HepG2 (cell line): Measurements from ENCODE around the gene SELL. TPM values are rescaled to one million over a fixed set of nuclear protein-coding genes. Genes with fewer than 3 reads are reported as not detected.

Experiments used
- AHR ChIP-seq: IDR thresholded peaks from 2 replicates; pipeline ENCODE4 v1.6.1; 2018; ENCODE audit warnings: missing genetic modification reagents, missing compliant biosample characterization
- CBX5 ChIP-seq: sonication (generic); formaldehyde crosslinking; IDR thresholded peaks from 2 replicates; pipeline ENCODE4 v1.4.0; 2020; ENCODE audit warnings: missing genetic modification reagents, borderline replicate concordance
- CENPX ChIP-seq: sonication (generic); formaldehyde crosslinking; IDR thresholded peaks from 2 replicates; pipeline ENCODE4 v1.9.0; 2021; ENCODE audit warnings: mild to moderate bottlenecking, missing genetic modification reagents, moderate library complexity
- CHD4 ChIP-seq: fragments of 200-600 bp; sonication (generic); IDR thresholded peaks from 2 replicates; pipeline ENCODE4 v1.7.0; 2017; ENCODE audit warnings: mild to moderate bottlenecking, low read length, borderline replicate concordance
- ETV5 ChIP-seq: IDR thresholded peaks from 2 replicates; pipeline ENCODE4 v1.6.1; 2018; ENCODE audit warnings: missing biosample characterization, missing genetic modification reagents, inconsistent platforms, borderline replicate concordance
- FOXA3 ChIP-seq: IDR thresholded peaks from 2 replicates; pipeline ENCODE4 v1.6.1; 2016; ENCODE audit warnings: missing genetic modification reagents, missing compliant biosample characterization
- FOXJ3 ChIP-seq: sonication (generic); formaldehyde crosslinking; IDR thresholded peaks from 2 replicates; pipeline ENCODE4 v1.4.0; 2020; ENCODE audit warnings: missing genetic modification reagents, mild to moderate bottlenecking, borderline replicate concordance
- FOXP1 ChIP-seq, 2 experiments: fragments of 450-650 bp in 1 of 2; IDR thresholded peaks; 2 replicates each; pipeline ENCODE4 v1.6.1; 2017 to 2018; ENCODE audit warnings: antibody characterized with exemption in 1 of 2
- KDM4B ChIP-seq: sonication (generic); formaldehyde crosslinking; IDR thresholded peaks from 2 replicates; pipeline ENCODE4 v1.4.0; 2020; ENCODE audit warnings: missing genetic modification reagents
- KMT2A ChIP-seq: sonication (generic); formaldehyde crosslinking; IDR thresholded peaks from 2 replicates; pipeline ENCODE4 v1.4.0; 2020; ENCODE audit warnings: missing genetic modification reagents
- TCF7 ChIP-seq: sonication (generic); IDR thresholded peaks from 2 replicates; pipeline ENCODE4 v1.6.1; 2016; ENCODE audit warnings: antibody characterized with exemption, low read depth
- THAP11 ChIP-seq: IDR thresholded peaks from 2 replicates; pipeline ENCODE4 v1.6.1; 2016; ENCODE audit warnings: missing biosample characterization, missing genetic modification reagents
- TMF1 ChIP-seq: sonication (generic); formaldehyde crosslinking; IDR thresholded peaks from 2 replicates; pipeline ENCODE4 v1.8.1; 2022; ENCODE audit warnings: low read depth, missing genetic modification reagents
- ZMAT3 ChIP-seq: sonication (generic); formaldehyde crosslinking; conservative IDR thresholded peaks from 2 replicates; pipeline ENCODE4 v1.7.0; 2021; ENCODE audit warnings: missing genetic modification reagents
- ZNF432 ChIP-seq: sonication (generic); formaldehyde crosslinking; IDR thresholded peaks from 2 replicates; pipeline ENCODE4 v1.5.0; 2020; ENCODE audit warnings: missing genetic modification reagents, mild to moderate bottlenecking, borderline replicate concordance
- ZNF468 ChIP-seq: sonication (generic); formaldehyde crosslinking; IDR thresholded peaks from 2 replicates; pipeline ENCODE4 v1.8.0; 2022; ENCODE audit warnings: mild to moderate bottlenecking, moderate library complexity, missing genetic modification reagents
- ZNF629 ChIP-seq: sonication (generic); formaldehyde crosslinking; conservative IDR thresholded peaks from 2 replicates; pipeline ENCODE4 v1.5.0; 2020; ENCODE audit warnings: missing genetic modification reagents
- ZSCAN21 ChIP-seq: sonication (generic); formaldehyde crosslinking; IDR thresholded peaks from 2 replicates; pipeline ENCODE4 v1.8.0; 2022; ENCODE audit warnings: mild to moderate bottlenecking, missing genetic modification reagents, moderate library complexity, borderline replicate concordance
- polyA plus RNA-seq, 8 experiments: library from polyadenylated mRNA; depleted of rRNA in 3 of 8; stranded (reverse) in 7 of 8; unstranded in 1 of 8; fragments of >200 nt; fragmentation: Illumina TruSeq in 4 of 8; extraction: Trizol in 4 of 8; gene quantifications; 2 replicates each; pipeline versions ENCODE4 v1.2.1 to v1.2.3, GENCODE V29; 2011 to 2016; ENCODE audit warnings: low read depth in 4 of 8, missing spikeins in 1 of 8, mixed read lengths in 1 of 8; ENCODE audit not compliant: insufficient read depth in 1 of 8
- total RNA-seq, 5 experiments: library from RNA; depleted of rRNA; stranded (reverse); fragments of >200 nt; fragmentation: Illumina TruSeq; extraction: Trizol; gene quantifications; 2 replicates each; pipeline ENCODE4 v1.2.3, GENCODE V29; 2016; ENCODE audit warnings: low read depth in 1 of 5
- TF ChIP-seq, protein P1 (sequence below): IDR thresholded peaks from 2 replicates; pipeline ENCODE4 v1.6.1; 2016; ENCODE audit warnings: missing compliant biosample characterization, missing genetic modification reagents, borderline replicate concordance
- TF ChIP-seq, protein P2 (sequence below): IDR thresholded peaks from 2 replicates; pipeline ENCODE4 v1.6.1; 2016; ENCODE audit warnings: mild to moderate bottlenecking
- TF ChIP-seq, protein P3 (sequence below): sonication (generic); formaldehyde crosslinking; IDR thresholded peaks from 2 replicates; pipeline ENCODE4 v1.5.0; 2020; ENCODE audit warnings: mild to moderate bottlenecking, missing genetic modification reagents, moderate library complexity

SELL gene
- total and polyA plus RNA-seq, 2 of the 13 experiments (the other 11 are each of a cell fraction or from before 2014, with no cell fraction given), result 0.13 to 0.18 TPM

DNA sequence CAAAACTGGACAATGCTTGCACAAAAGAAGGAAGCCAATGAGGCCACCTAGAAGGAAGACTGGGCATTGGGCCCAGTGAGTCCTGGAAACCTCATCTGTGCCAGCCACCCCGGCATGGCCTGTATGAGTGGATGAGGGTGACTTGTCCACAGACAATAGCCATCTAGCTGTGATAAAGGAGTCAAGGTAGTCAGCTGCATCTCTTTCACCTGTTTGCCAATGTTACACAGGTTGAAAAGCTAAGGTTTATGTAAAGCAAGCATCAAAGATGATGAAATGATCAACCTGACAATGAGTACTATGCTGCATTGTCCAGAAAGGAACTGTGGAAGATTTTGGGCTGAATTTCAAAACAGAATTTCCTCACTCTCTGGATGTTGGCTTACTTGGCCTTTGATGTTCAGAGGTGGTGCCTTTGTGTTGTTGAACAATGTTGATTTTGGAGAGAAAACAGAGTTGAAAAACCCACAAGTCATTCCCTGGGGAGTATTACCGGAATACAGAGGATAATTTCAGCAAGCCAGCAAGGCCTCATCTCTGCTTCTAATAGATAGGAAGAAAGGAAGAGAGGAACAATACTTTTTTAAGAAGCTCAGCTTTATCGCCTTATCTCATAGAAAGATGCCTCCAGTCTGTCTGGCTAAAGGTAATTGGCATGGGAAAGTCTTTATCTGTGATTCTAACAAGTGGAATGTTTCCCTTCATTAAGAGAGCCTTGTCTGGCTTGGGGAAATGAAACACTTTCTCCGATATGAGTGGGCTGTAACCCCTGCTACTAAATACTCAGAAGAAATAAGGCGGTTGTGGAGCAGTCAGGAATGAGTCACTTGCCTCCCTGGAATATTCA is 33.8 kb upstream of the SELL start (continued):
- 0 out of 2 replicates have a peak, but pooled peaks have one; percentile 17 for TF ChIP-seq THAP11
- TF ChIP-seq, protein P1, sequence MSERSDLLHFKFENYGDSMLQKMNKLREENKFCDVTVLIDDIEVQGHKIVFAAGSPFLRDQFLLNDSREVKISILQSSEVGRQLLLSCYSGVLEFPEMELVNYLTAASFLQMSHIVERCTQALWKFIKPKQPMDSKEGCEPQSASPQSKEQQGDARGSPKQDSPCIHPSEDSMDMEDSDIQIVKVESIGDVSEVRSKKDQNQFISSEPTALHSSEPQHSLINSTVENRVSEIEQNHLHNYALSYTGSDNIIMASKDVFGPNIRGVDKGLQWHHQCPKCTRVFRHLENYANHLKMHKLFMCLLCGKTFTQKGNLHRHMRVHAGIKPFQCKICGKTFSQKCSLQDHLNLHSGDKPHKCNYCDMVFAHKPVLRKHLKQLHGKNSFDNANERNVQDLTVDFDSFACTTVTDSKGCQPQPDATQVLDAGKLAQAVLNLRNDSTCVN (CRISPR knock-in tag), result 0 out of 2 replicates have a peak, but pooled peaks have one; percentile 7
- no peak for TF ChIP-seq KDM4B (CRISPR knock-in tag)
- TF ChIP-seq CENPX (CRISPR knock-in tag), result no peak
- TF ChIP-seq CHD4, result 0 out of 2 replicates have a peak, but pooled peaks have one; percentile 26
- TF ChIP-seq TCF7, result peak; percentile 97
- no peak for TF ChIP-seq ZNF432 (CRISPR knock-in tag)
- no peak for TF ChIP-seq ZSCAN21
- TF ChIP-seq KMT2A (CRISPR knock-in tag), result no peak
- TF ChIP-seq, protein P2, sequence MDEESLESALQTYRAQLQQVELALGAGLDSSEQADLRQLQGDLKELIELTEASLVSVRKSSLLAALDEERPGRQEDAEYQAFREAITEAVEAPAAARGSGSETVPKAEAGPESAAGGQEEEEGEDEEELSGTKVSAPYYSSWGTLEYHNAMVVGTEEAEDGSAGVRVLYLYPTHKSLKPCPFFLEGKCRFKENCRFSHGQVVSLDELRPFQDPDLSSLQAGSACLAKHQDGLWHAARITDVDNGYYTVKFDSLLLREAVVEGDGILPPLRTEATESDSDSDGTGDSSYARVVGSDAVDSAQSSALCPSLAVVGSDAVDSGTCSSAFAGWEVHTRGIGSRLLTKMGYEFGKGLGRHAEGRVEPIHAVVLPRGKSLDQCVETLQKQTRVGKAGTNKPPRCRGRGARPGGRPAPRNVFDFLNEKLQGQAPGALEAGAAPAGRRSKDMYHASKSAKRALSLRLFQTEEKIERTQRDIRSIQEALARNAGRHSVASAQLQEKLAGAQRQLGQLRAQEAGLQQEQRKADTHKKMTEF, result peak; percentile 81
- peak; percentile 47; the same call in 1 of the 2 replicates for TF ChIP-seq FOXP1 (IDR thresholded peaks at IDR 0.05)
- TF ChIP-seq FOXP1 (CRISPR knock-in tag; IDR thresholded peaks at IDR 0.05), result peak; percentile 84
- no peak for TF ChIP-seq TMF1 (CRISPR knock-in tag)
- peak; percentile 52; the same call in 1 of the 2 replicates for TF ChIP-seq ETV5 (CRISPR knock-in tag)
- TF ChIP-seq ZNF468, result no peak
- TF ChIP-seq ZMAT3, result no peak
- no peak for TF ChIP-seq AHR (CRISPR knock-in tag)
- peak; percentile 84 for TF ChIP-seq CBX5
- TF ChIP-seq, protein P3, sequence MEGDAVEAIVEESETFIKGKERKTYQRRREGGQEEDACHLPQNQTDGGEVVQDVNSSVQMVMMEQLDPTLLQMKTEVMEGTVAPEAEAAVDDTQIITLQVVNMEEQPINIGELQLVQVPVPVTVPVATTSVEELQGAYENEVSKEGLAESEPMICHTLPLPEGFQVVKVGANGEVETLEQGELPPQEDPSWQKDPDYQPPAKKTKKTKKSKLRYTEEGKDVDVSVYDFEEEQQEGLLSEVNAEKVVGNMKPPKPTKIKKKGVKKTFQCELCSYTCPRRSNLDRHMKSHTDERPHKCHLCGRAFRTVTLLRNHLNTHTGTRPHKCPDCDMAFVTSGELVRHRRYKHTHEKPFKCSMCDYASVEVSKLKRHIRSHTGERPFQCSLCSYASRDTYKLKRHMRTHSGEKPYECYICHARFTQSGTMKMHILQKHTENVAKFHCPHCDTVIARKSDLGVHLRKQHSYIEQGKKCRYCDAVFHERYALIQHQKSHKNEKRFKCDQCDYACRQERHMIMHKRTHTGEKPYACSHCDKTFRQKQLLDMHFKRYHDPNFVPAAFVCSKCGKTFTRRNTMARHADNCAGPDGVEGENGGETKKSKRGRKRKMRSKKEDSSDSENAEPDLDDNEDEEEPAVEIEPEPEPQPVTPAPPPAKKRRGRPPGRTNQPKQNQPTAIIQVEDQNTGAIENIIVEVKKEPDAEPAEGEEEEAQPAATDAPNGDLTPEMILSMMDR (CRISPR knock-in tag), result no peak
- peak; percentile 73 for TF ChIP-seq FOXA3
- TF ChIP-seq FOXJ3 (CRISPR knock-in tag), result peak; percentile 58; the same call in 1 of the 2 replicates
- no peak for TF ChIP-seq ZNF629 (CRISPR knock-in tag)
